Keratinocyte (primary cell): ENCODE measurements around the gene RBMS3. TPM values are rescaled to one million over a fixed set of nuclear protein-coding genes. Genes with fewer than 3 reads are reported as not detected.

Experiments used
- DNase-seq: peaks from one replicate; pipeline ENCODE4 v3.0.0-alpha.2; 2011; ENCODE audit warnings: low read depth, missing footprints, low spot score
- FAIRE-seq: peaks from 2 replicates; lab custom pipeline; 2011; peaks lifted over from hg19 to GRCh38; lab: Jason Lieb, UNC
- H2AFZ ChIP-seq: 2 replicates; pipeline ENCODE4 v1.6.0; 2012; ENCODE audit warnings: low read length, control low read depth, inconsistent platforms; ENCODE audit not compliant: control insufficient read depth
- H3K27ac ChIP-seq: 2 replicates; pipeline ENCODE4 v1.5.1; 2011; ENCODE audit warnings: low read length; ENCODE audit not compliant: control insufficient read depth, insufficient read depth
- H3K27me3 ChIP-seq: 3 replicates; pipeline ENCODE4 v1.6.0; 2011; ENCODE audit warnings: low read length; ENCODE audit not compliant: control insufficient read depth, insufficient read depth; ENCODE audit errors: extremely low read depth
- H3K36me3 ChIP-seq, 2 experiments: 2 replicates in 1 of 2; 3 replicates in 1 of 2; pipeline ENCODE4 v1.5.1; 2011; ENCODE audit warnings: low read length in 2 of 2, mild to moderate bottlenecking in 1 of 2; ENCODE audit not compliant: control insufficient read depth in 2 of 2, insufficient read depth in 2 of 2; ENCODE audit errors: extremely low read depth in 1 of 2
- H3K4me1 ChIP-seq: 3 replicates; pipeline ENCODE4 v1.5.1; 2011; ENCODE audit warnings: low read length; ENCODE audit not compliant: control insufficient read depth, insufficient read depth; ENCODE audit errors: extremely low read depth
- H3K4me2 ChIP-seq: 3 replicates; pipeline ENCODE4 v1.6.0; 2011; ENCODE audit warnings: low read depth, low read length; ENCODE audit not compliant: control insufficient read depth, insufficient read depth; ENCODE audit errors: extremely low read depth
- H3K4me3 ChIP-seq, 3 experiments: fragments of 200-600 bp in 1 of 3; sonication (generic) in 1 of 3; 2 replicates in 2 of 3; 3 replicates in 1 of 3; pipeline ENCODE4 v1.5.1; 2011 to 2016; ENCODE audit warnings: low read length in 3 of 3, mild to moderate bottlenecking in 3 of 3, control low read depth in 2 of 3, inconsistent platforms in 1 of 3, low read depth in 1 of 3, mixed read lengths in 1 of 3, mixed run types in 1 of 3, moderate library complexity in 1 of 3; ENCODE audit not compliant: control insufficient read depth in 2 of 3, insufficient read depth in 2 of 3; ENCODE audit errors: extremely low read depth in 1 of 3
- H3K79me2 ChIP-seq: 2 replicates; pipeline ENCODE4 v1.6.0; 2012; ENCODE audit warnings: low read length; ENCODE audit not compliant: control insufficient read depth, insufficient read depth
- H3K9ac ChIP-seq: 3 replicates; pipeline ENCODE4 v1.6.0; 2011; ENCODE audit warnings: low read length; ENCODE audit not compliant: control insufficient read depth, insufficient read depth; ENCODE audit errors: extremely low read depth
- H3K9me1 ChIP-seq: 3 replicates; pipeline ENCODE4 v1.6.0; 2011; ENCODE audit warnings: low read length; ENCODE audit not compliant: control insufficient read depth, insufficient read depth; ENCODE audit errors: extremely low read depth
- H3K9me3 ChIP-seq: 2 replicates; pipeline ENCODE4 v1.5.1; 2012; ENCODE audit warnings: low read depth, low read length; ENCODE audit not compliant: control insufficient read depth
- H4K20me1 ChIP-seq: 3 replicates; pipeline ENCODE4 v1.6.0; 2011; ENCODE audit warnings: low read length; ENCODE audit not compliant: control insufficient read depth, insufficient read depth; ENCODE audit errors: extremely low read depth
- EZH2 ChIP-seq: IDR thresholded peaks from one replicate; pipeline ENCODE4 v1.6.1; 2012; ENCODE audit warnings: inconsistent platforms, mild to moderate bottlenecking, low read length, moderate library complexity
- dilution Hi-C: fragments of 300-500 bp; cut with MboI; formaldehyde crosslinking; loops from one replicate; pipeline ENCODE4 v1.7.0; 2020; ENCODE audit warnings: low sequenced_read_pairs; ENCODE audit not compliant: extremely low pct_ligation_motif_present
- polyA plus RNA-seq, 5 experiments: library from polyadenylated mRNA; depleted of rRNA in 3 of 5; stranded (reverse) in 3 of 5; stranded (forward) in 1 of 5; unstranded in 1 of 5; fragments of >200 nt; gene quantifications; 1 replicate in 1 of 5; 2 replicates in 3 of 5; 3 replicates in 1 of 5; pipeline versions ENCODE4 v1.2.1 to v1.2.3, GENCODE V29; 2011 to 2012; ENCODE audit warnings: missing spikeins in 2 of 5, low read depth in 1 of 5, low replicate concordance in 1 of 5
- TF ChIP-seq, protein P1 (sequence below), 3 experiments: IDR thresholded peaks in 1 of 3; conservative IDR thresholded peaks in 1 of 3; optimal IDR thresholded peaks in 1 of 3; 2 replicates in 2 of 3; 3 replicates in 1 of 3; pipeline versions ENCODE3 to v1.5.1; 2011; ENCODE audit warnings: low read length in 3 of 3, mild to moderate bottlenecking in 3 of 3, moderate library complexity in 2 of 3, control low read depth in 1 of 3, inconsistent platforms in 1 of 3; ENCODE audit not compliant: insufficient read depth in 2 of 3; ENCODE audit errors: extremely low read depth in 1 of 3

The RBMS3 gene
- polyA plus RNA-seq, 1 donor (not counting 4 experiments of a cell fraction or from before 2014, with no cell fraction given), result 2.3 TPM

DNA sequence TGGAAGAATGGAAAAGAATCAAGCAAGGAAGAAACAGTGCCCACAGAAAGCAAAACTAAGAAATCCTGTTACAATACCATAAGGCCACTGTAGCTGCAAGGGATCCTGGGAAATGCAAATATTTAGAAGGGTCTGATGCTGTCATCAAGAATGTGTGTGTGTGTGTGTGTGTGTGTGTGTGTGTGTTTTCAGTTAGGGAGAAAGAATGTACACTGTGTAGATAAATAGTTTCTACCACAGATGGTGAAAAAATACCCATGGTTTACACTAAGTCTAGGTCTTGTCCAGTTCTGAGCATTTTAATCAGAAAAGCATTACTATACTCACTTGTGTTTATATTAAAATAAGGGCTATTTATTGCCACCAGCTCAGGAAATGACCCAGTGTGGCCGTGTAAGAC is 355.0 kb downstream of the RBMS3 start:
- Histone ChIP-seq H3K4me1 (no peaks in the 10 kb centered on the region), H3K9me3 (no peaks in the 10 kb centered on the region), H2AFZ (no peak overlapping the region), H3K9me1 (no peaks in the 10 kb centered on the region), H3K9ac (no peak overlapping the region), H3K36me3 (no peaks in the 10 kb centered on the region), H3K27ac (no peak overlapping the region), H3K4me2 (no peak overlapping the region), H3K79me2 (no peaks in the 10 kb centered on the region), H3K4me3 (no peak overlapping the region), H3K27me3 (no peaks in the 10 kb centered on the region), H4K20me1 (no peaks in the 10 kb centered on the region)
- FAIRE-seq, result no peak
- dilution Hi-C loops, result no loop called here
- DNase-seq, result no peak
- TF ChIP-seq EZH2, result no peak
- TF ChIP-seq, protein P1, sequence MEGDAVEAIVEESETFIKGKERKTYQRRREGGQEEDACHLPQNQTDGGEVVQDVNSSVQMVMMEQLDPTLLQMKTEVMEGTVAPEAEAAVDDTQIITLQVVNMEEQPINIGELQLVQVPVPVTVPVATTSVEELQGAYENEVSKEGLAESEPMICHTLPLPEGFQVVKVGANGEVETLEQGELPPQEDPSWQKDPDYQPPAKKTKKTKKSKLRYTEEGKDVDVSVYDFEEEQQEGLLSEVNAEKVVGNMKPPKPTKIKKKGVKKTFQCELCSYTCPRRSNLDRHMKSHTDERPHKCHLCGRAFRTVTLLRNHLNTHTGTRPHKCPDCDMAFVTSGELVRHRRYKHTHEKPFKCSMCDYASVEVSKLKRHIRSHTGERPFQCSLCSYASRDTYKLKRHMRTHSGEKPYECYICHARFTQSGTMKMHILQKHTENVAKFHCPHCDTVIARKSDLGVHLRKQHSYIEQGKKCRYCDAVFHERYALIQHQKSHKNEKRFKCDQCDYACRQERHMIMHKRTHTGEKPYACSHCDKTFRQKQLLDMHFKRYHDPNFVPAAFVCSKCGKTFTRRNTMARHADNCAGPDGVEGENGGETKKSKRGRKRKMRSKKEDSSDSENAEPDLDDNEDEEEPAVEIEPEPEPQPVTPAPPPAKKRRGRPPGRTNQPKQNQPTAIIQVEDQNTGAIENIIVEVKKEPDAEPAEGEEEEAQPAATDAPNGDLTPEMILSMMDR (optimal IDR thresholded peaks at IDR 0.05 in 1 of 3, IDR thresholded peaks at IDR 0.05 in 1 of 3, conservative IDR thresholded peaks at IDR 0.05 in 1 of 3; ENCODE audit: extremely low read depth in 1 of 3, insufficient read depth in 2 of 3, low read length in 3 of 3), result no peak

DNA sequence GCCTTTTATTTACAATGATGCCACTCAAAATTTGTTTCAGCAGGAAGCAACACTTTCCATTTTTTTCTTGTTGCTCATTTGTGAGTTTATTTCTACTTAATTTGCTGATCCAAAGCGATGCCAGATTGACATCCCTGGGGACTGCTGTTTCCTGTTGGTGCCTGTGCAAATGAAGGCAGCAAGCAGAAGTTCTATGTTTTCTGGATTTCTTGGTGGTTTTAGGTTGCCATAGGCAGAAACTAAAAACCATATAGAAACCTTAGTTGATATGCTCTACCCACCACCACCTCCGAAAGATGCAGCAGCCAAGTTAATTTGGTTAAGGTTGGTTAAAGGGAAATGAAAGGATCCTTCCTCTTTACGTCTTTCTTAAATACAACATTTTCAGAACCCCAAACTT is 356.2 kb downstream of the RBMS3 start:
- Histone ChIP-seq H3K27me3 (no peaks in the 10 kb centered on the region), H3K9ac (no peak overlapping the region), H3K79me2 (no peaks in the 10 kb centered on the region), H3K9me1 (no peaks in the 10 kb centered on the region), H4K20me1 (no peaks in the 10 kb centered on the region), H3K4me2 (no peak overlapping the region), H3K36me3 (no peaks in the 10 kb centered on the region), H3K9me3 (no peaks in the 10 kb centered on the region), H3K4me1 (no peaks in the 10 kb centered on the region), H3K27ac (no peak overlapping the region), H3K4me3 (no peak overlapping the region), H2AFZ (no peak overlapping the region)
- no peak for DNase-seq
- FAIRE-seq, result no peak
- TF ChIP-seq, protein P1 (optimal IDR thresholded peaks at IDR 0.05 in 1 of 3, IDR thresholded peaks at IDR 0.05 in 1 of 3, conservative IDR thresholded peaks at IDR 0.05 in 1 of 3; ENCODE audit: extremely low read depth in 1 of 3, insufficient read depth in 2 of 3, low read length in 3 of 3), result no peak
- no peak for TF ChIP-seq EZH2
- dilution Hi-C loops, result no loop called here
